ENCODE measurements around the gene MGAT4A.

Gene MGAT4A

DNA sequence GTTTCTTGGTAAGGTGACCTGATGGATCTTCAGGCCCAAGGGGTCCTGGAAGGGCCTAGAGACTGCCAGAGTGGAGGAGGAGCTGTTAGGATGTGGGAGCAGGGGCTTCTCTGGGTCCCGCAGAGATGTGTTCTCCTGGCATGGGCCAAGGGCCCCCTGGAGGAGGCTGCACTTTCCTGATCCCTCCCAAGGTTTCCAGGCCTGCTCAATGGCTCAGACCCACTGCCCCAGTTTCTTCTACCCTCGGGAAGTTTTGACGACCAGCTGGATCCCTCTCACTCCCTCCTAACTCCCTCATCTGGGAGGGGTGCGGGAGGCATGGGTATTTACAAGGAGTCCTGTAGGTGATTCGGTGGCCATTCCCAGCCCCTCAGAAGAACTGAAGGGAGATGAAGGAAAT is 158.7 kb downstream of the MGAT4A start:
- no peak for DNase-seq (ENCODE audit: low spot score)

DNA sequence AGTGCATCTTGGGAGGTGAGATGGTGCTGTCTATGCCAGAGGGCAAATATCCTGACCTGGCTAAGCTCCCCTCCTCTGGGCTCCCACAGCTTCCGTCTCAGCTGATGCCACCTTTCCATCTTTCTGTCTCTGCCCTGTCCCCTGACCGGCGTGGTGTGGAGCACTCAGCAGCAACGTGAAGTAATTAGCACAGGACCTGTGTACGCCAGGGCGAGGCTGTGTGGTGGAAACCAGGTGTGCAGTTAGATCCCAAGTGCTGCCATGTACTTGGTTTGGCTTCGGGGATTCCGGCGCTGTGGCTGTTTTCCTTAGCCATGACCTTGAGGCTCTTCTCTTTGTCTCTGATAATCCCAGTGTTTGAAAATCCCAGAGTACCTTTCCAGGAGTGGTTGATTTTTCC is 159.1 kb downstream of the MGAT4A start:
- DNase-seq (ENCODE audit: low spot score) = no peak

- no peak for DNase-seq (ENCODE audit: low spot score)
These were observed 159.7 kb downstream of the MGAT4A start for GRCh38 chr2:98571121-98571701.

DNA sequence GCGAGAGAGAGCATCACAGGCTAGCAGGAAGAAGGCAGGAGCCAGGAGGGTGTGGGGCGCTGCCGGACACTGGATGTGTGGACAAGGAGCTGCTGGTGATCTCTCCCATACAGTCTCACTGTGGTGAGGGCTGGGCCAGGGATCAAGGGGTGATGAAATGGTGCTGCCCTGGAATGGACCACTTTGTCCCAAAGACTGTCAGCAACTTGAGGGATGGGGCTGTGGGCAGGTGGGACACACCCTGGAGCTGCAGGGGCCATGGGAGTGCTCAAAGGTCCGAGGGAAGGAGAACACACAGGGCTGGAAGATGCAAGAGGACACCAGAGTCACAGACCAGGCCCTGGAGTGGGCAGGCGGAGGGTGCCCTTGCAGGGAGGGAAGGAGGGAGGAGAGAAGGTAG is 160.6 kb downstream of the MGAT4A start:
- no peak for DNase-seq (ENCODE audit: low spot score)

DNA sequence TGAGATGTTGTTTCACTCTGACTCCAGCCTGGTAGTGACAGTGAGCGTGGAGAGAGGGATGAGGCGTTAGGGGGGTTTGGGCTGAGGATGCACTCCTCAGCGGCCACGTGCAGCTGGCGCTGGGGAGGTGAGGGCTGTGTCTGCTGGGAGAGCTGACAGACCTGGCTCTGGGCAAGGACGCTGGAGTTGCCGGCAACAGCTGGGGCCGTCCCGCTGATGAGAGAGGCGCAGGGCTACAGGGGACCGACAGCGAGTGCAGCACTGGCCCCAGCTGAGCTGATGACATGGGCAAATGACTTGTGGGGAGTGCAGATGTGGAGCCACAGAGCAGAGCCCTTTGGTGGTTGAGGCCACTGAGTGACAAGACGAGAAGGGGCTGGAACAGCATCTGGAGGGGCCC is 161.0 kb downstream of the MGAT4A start:
- DNase-seq (ENCODE audit: low spot score) = no peak

GRCh38 chr2:98569197-98569793 is 161.6 kb downstream of the MGAT4A start:
- DNase-seq (ENCODE audit: low spot score) = no peak
